GM18498 (cell line): ENCODE results near the gene PLEKHA8.

ENCODE experiments used
- ATAC-seq: cut with Tn5 transposase; IDR thresholded peaks from one replicate; pipeline ENCODE4 v1.9.1; 2021; ENCODE audit warnings: mild to moderate bottlenecking, moderate library complexity; ENCODE audit not compliant: unreplicated experiment

The PLEKHA8 gene

GRCh38 chr7:30061786-30062185, 33.6 kb downstream of the PLEKHA8 start:
- ATAC-seq = peak; percentile 52

- ATAC-seq = no peak
Measured at GRCh38 chr7:30062587-30062986, 34.4 kb downstream of the PLEKHA8 start.

GRCh38 chr7:30065746-30066145, 37.5 kb downstream of the PLEKHA8 start:
- ATAC-seq = no peak

GRCh38 chr7:30066687-30067086, 38.5 kb downstream of the PLEKHA8 start:
- no peak for ATAC-seq

- no peak for ATAC-seq
Measured at GRCh38 chr7:30068117-30068516, 39.9 kb downstream of the PLEKHA8 start.

- ATAC-seq = no peak
Measured at GRCh38 chr7:30069096-30069867, 41.1 kb downstream of the PLEKHA8 start.

- no peak for ATAC-seq
Measured at GRCh38 chr7:30070052-30070451, 41.8 kb downstream of the PLEKHA8 start.

GRCh38 chr7:30072735-30073134, 44.5 kb downstream of the PLEKHA8 start:
- no peak for ATAC-seq

- ATAC-seq = no peak
Measured at GRCh38 chr7:30074422-30075030, 46.3 kb downstream of the PLEKHA8 start.

- no peak for ATAC-seq
Measured at GRCh38 chr7:30076411-30076810, 48.2 kb downstream of the PLEKHA8 start.

- no peak for ATAC-seq
Measured at GRCh38 chr7:30078280-30078679, 50.1 kb downstream of the PLEKHA8 start.

GRCh38 chr7:30079880-30080279, 51.7 kb downstream of the PLEKHA8 start:
- ATAC-seq = no peak

- no peak for ATAC-seq
Measured at GRCh38 chr7:30080818-30081217, 52.6 kb downstream of the PLEKHA8 start.

- ATAC-seq = no peak
Measured at GRCh38 chr7:30082686-30083085, 54.5 kb downstream of the PLEKHA8 start.

- ATAC-seq = no peak
Measured at GRCh38 chr7:30083334-30083733, 55.1 kb downstream of the PLEKHA8 start.

GRCh38 chr7:30084212-30084611, 56.0 kb downstream of the PLEKHA8 start:
- no peak for ATAC-seq

- no peak for ATAC-seq
Measured at GRCh38 chr7:30086529-30086928, 58.3 kb downstream of the PLEKHA8 start.

GRCh38 chr7:30087371-30087770, 59.2 kb downstream of the PLEKHA8 start:
- no peak for ATAC-seq

GRCh38 chr7:30088362-30088761, 60.1 kb downstream of the PLEKHA8 start:
- no peak for ATAC-seq

- no peak for ATAC-seq
Measured at GRCh38 chr7:30090111-30090510, 61.9 kb downstream of the PLEKHA8 start.

- ATAC-seq = no peak
Measured at GRCh38 chr7:30091491-30091912, 63.3 kb downstream of the PLEKHA8 start.

- no peak for ATAC-seq
Measured at GRCh38 chr7:30091987-30092386, 63.8 kb downstream of the PLEKHA8 start.
